ENCODE results near the gene PTPRM.

Gene PTPRM

DNA sequence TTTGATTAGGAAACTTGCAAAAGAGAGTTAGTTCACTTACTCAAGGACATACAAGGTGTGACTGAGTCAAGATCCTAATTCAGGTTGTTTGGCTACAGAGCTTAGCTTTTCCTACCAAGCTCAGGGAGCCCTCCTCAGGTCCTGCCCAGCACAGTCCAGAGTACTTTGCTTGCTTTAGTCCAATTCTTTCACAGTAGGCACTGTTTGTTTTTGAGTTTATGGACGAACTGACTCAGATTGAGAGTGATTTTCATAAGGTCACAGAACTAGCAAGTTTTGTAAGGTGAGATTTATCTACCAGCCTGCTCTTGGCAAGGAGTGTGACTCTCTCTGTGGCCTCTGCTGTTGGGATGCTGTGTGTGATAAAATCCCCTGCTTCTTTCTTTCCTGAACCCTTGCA is 310.5 kb downstream of the PTPRM start:
- Histone ChIP-seq H3F3A (ENCODE audit: low read depth) (no peaks in the 10 kb centered on the region), H2AFZ (ENCODE audit: low read length) (no peak overlapping the region), H3K9me3 (ENCODE audit: insufficient read depth, low read depth, low read length) (no peaks in the 10 kb centered on the region), H3K79me2 (ENCODE audit: insufficient read depth, low read length) (no peaks in the 10 kb centered on the region), H3K9me2 (replicated peaks; ENCODE audit: low read depth, low read length) (no peaks in the 10 kb centered on the region), H3K4me1 (ENCODE audit: insufficient read depth, low read length, poor library complexity, severe bottlenecking) (no peaks in the 10 kb centered on the region), H4K20me1 (ENCODE audit: insufficient read depth, low read length, poor library complexity, severe bottlenecking) (no peaks in the 10 kb centered on the region), H3K27me3 (ENCODE audit: insufficient read depth, low read length, poor library complexity, severe bottlenecking) (no peaks in the 10 kb centered on the region), H3K9ac (ENCODE audit: low read depth, low read length, poor library complexity, severe bottlenecking) (no peak overlapping the region), H3K36me3 (ENCODE audit: insufficient read depth, low read length) (no peaks in the 10 kb centered on the region), H3K4me2 (ENCODE audit: low read depth, low read length, poor library complexity, severe bottlenecking) (no peak overlapping the region), H3K4me3 (ENCODE audit: low read length, poor library complexity, severe bottlenecking) (no peak overlapping the region)
- no peak for TF ChIP-seq EZH2phosphoT487 (IDR thresholded peaks at IDR 0.05; ENCODE audit: borderline replicate concordance)
- TF ChIP-seq CTCF (conservative IDR thresholded peaks at IDR 0.05; ENCODE audit: low read length) = no peak

DNA sequence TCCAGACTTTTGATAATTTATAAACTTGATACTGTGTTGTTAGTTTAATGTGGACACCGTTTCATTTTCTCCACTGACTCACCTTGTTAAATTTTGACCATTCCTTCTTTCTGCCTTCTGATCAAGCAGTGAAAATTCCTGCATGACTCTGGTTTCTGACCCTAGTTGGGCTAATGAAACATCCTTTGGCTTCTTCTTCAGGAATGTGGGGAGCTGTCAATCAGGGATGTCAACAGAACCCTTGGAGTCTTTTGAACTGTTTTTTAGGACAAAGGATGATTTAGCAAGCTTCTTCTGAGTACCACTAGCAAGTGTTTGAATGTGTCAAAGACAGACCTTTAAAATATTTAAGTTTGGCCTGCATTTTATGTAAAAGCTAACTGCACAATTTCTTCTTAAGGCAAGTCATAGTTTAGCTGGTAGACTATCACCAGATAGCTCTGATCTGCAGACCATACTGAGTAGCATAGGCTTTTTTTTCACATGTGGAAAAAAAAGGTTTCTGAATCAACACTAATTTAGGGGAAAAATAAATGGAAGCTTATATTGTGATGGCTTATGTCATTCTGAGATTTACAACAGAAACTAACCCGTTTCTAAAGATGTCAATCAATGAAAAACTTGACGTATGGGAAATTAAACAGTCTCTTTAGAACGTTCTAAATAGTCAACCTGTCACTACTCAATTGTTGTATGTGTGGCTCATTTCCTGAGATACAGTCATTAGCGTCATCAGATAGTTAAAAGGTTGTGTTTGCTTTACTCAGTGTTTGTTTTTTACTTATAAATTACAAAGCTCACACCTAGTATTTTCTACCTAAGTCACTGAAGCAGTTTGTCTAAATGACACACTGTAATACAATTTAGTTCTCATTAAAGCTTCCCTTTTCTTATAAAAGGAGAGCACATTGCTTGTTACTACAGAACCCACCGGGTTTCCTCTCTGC is 311.4 kb downstream of the PTPRM start:
- Histone ChIP-seq H3K4me1 (ENCODE audit: insufficient read depth, low read length, poor library complexity, severe bottlenecking) (no peaks in the 10 kb centered on the region), H3K4me3 (ENCODE audit: low read length, poor library complexity, severe bottlenecking) (no peak overlapping the region), H3K27me3 (ENCODE audit: insufficient read depth, low read length, poor library complexity, severe bottlenecking) (no peaks in the 10 kb centered on the region)

DNA sequence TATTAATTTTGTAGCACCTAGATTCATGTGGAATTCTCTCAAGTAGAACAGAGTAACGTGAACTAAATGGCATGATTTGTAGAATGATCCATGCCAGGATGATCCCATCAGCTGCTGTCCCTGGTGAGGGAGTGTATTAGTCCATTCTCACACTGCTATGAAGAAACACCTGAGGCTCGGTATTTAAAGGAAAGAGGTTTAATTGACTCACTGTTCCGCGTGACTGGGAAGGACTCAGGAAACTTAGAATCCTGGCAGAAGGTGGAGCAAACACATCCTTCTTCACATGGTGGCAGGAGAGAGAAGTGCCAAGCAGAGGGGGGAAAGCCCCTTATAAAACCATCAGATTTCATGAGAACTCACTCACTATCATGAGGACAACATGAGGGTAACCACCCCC is 312.6 kb downstream of the PTPRM start:
- Histone ChIP-seq H3K4me3 (ENCODE audit: low read length, poor library complexity, severe bottlenecking) (no peak overlapping the region), H3K4me1 (ENCODE audit: insufficient read depth, low read length, poor library complexity, severe bottlenecking) (no peaks in the 10 kb centered on the region), H3K27me3 (ENCODE audit: insufficient read depth, low read length, poor library complexity, severe bottlenecking) (no peaks in the 10 kb centered on the region), H3K36me3 (ENCODE audit: insufficient read depth, low read length) (no peaks in the 10 kb centered on the region), H2AFZ (ENCODE audit: low read length) (no peak overlapping the region), H3K79me2 (ENCODE audit: insufficient read depth, low read length) (no peaks in the 10 kb centered on the region), H3F3A (ENCODE audit: low read depth) (no peaks in the 10 kb centered on the region), H3K9ac (ENCODE audit: low read depth, low read length, poor library complexity, severe bottlenecking) (no peak overlapping the region), H3K4me2 (ENCODE audit: low read depth, low read length, poor library complexity, severe bottlenecking) (no peak overlapping the region), H3K9me2 (replicated peaks; ENCODE audit: low read depth, low read length) (no peaks in the 10 kb centered on the region), H3K9me3 (ENCODE audit: insufficient read depth, low read depth, low read length) (no peaks in the 10 kb centered on the region), H4K20me1 (ENCODE audit: insufficient read depth, low read length, poor library complexity, severe bottlenecking) (no peaks in the 10 kb centered on the region)
- no peak for TF ChIP-seq EZH2phosphoT487 (IDR thresholded peaks at IDR 0.05; ENCODE audit: borderline replicate concordance)

More for the DNA sequence above, 311.4 kb downstream of the PTPRM start:
- TF ChIP-seq EZH2phosphoT487 (IDR thresholded peaks at IDR 0.05; ENCODE audit: borderline replicate concordance) (no peak), CTCF (conservative IDR thresholded peaks at IDR 0.05; ENCODE audit: low read length) (no peak)
- Histone ChIP-seq H3K4me2 (ENCODE audit: low read depth, low read length, poor library complexity, severe bottlenecking) (no peak overlapping the region), H3K36me3 (ENCODE audit: insufficient read depth, low read length) (no peaks in the 10 kb centered on the region), H2AFZ (ENCODE audit: low read length) (no peak overlapping the region), H3K9me3 (ENCODE audit: insufficient read depth, low read depth, low read length) (no peaks in the 10 kb centered on the region), H3F3A (ENCODE audit: low read depth) (no peaks in the 10 kb centered on the region), H3K9ac (ENCODE audit: low read depth, low read length, poor library complexity, severe bottlenecking) (no peak overlapping the region), H4K20me1 (ENCODE audit: insufficient read depth, low read length, poor library complexity, severe bottlenecking) (no peaks in the 10 kb centered on the region), H3K9me2 (replicated peaks; ENCODE audit: low read depth, low read length) (no peaks in the 10 kb centered on the region), H3K79me2 (ENCODE audit: insufficient read depth, low read length) (no peaks in the 10 kb centered on the region)

All from Loucy (cell line).